Forelimb muscle (tissue), 1 donor: ENCODE measurements around the gene TMEM259. TPM values are rescaled to one million over a fixed set of nuclear protein-coding genes. Genes with fewer than 3 reads are reported as not detected.

ENCODE experiments used
- DNase-seq: peaks from one replicate; pipeline ENCODE4 v3.0.0-alpha.2; 2013; ENCODE audit warnings: low read depth
- polyA plus RNA-seq: library from polyadenylated mRNA; unstranded; fragments of 120-200 nt; gene quantifications from one replicate; pipeline ENCODE4 v1.2.1, GENCODE V29; 2013; ENCODE audit not compliant: insufficient read length

TMEM259 gene
- polyA plus RNA-seq, 1 donor, result 75.5 TPM

DNA sequence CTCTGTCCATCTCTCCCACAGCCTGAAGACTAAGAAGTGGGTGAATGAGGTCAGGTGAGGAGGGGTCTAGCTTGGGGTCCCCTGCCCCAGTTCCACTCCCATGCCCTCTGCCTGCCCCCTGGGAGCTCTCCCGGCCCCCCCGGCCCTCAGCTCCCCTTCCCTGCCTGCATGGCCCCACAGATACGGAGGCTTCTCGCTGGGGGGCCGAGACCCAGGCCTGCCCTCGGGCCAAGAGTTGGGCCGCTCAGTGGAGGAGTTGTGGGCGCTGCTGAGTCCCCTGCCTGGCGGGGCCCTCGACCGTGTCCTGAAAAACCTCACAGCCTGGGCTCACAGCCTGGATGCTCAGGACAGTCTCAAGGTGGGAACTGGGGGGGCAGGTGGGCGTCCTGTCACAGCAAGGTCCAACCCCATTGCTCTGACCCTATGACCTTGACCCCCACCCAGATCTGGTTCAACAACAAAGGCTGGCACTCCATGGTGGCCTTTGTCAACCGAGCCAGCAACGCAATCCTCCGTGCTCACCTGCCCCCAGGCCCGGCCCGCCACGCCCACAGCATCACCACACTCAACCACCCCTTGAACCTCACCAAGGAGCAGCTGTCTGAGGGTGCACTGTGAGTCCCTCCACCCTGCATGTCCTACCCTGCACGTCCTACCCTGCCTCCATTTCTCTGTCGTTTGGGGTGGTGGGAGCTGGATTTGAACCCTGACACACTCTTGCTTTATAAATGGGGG, 35.1 kb upstream of the TMEM259 start:
- no peak for DNase-seq

DNA sequence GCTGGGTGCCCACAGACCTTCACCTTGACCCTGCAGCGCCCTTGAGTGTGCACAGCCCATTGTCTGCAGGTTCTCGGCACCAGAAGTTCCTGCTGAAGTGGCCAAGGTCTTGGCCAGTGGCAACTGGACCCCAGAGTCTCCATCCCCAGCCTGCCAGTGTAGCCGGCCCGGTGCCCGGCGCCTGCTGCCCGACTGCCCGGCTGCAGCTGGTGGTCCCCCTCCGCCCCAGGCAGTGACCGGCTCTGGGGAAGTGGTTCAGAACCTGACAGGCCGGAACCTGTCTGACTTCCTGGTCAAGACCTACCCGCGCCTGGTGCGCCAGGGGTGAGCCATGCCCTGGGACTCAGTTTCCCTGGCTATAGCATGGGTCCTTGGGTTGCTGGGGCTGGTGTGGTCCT, 34.1 kb upstream of the TMEM259 start:
- DNase-seq, result no peak

DNA sequence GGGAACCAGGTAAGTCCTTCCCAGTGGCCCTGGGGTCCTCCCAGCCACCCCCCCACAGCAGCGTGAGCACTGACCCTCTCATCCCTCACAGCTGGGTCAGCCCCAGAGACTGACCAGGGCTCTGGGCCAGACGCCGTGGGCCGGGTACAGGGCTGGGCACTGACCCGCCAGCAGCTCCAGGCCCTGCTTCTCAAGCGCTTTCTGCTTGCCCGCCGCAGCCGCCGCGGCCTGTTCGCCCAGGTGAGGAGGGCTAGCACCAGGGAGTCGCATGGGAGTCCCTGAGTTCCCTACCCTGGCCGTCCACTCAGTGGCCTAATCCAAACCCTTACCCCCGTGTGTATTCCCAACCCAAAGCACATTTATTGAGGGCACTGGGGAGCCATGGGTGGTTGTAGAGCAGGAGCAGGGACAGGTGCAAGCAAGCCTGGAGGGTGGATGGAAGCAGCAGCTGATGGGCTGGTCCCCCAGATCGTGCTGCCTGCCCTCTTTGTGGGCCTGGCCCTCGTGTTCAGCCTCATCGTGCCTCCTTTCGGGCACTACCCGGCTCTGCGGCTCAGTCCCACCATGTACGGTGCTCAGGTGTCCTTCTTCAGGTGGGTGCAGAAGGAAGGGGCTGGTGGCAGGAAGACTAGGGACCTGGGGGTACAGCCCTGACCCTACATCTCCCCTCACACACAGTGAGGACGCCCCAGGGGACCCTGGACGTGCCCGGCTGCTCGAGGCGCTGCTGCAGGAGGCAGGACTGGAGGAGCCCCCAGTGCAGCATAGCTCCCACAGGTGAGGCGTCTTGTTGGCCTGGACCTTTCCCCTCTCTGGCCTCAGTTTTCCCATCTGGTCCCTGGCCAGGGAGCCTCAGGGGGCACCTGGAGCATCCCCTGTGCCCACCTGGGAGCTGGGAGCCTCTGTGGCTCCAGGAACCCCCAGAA, 33.4 kb upstream of the TMEM259 start:
- no peak for DNase-seq

DNA sequence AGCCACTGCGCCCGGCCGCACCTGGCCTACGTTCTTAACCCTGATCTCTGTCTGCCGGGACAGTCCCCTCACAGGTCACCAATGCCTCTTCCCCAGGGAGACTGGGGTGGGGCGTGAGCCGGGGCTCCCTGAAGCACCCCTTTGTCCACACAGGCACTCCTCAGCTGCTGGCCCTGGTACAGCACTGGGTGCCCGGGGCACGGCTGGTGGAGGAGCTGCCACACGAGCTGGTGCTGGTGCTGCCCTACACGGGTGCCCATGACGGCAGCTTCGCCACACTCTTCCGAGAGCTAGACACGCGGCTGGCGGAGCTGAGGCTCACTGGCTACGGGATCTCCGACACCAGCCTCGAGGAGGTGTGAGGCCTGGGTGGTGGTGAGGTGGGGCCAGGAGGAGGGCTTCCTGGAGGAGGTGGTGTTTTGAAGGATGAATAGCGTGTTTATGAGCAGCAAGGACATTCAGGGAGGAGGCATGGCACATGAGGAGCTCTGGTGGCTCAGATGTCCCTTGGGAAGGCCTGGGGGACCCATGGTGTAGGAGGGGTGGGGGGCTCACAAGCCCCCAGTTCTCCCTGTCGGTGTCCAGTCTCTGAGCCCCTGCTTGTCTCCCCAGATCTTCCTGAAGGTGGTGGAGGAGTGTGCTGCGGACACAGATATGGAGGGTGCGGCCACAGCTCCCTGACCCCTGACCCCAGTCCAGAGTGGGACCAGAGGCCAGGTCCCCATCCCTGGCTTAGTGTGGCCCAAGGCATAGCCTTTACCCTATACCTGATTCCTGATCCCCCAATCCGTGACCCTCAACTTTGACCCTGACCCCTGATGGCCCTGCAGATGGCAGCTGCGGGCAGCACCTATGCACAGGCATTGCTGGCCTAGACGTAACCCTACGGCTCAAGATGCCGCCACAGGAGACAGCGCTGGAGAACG, 32.5 kb upstream of the TMEM259 start:
- no peak for DNase-seq

DNA sequence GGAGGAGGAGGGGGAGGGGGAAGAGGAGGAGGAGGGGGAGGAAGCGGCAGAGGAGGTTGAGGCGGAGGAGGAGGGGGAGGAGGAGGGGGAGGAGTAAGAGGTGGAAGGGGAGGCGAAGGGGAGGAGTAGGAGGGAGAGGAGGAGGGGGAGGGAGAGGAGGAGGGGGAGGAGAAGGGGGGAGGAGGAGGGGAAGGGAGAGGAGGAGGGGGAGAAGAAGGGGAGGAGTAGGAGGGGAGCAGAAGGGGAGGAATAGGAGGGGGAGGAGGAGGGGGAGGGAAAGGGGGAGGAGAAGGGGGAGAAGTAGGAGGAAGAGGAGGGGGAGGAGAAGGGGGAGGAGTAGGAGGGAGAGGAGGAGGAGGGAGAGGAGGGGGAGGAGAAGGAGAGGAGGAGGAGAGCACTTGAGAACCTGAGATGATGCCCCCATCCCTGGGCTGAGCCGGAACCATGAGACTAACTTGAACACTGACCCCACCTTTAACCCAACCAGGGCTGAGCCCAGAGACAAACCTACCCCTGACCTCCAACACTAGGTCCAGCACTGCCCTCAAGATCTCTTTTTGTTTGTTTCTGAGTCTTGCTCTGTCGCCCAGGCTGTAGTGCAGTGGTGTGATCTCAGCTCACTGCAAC, 31.5 kb upstream of the TMEM259 start:
- no peak for DNase-seq

DNA sequence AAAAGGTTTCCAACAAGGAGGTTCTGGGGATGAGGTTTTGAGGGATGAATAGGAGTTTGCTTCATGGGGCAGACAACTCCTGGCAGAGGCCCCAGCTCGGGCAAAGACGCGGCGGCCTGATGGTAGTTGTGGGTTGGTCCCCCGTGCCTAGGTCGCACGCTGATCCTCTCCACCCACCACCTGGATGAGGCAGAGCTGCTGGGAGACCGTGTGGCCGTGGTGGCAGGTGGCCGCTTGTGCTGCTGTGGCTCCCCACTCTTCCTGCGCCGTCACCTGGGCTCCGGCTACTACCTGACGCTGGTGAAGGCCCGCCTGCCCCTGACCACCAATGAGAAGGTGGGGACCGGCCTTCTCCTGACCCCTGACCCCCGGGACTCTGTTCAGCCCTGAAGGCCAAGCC, 30.9 kb upstream of the TMEM259 start:
- no peak for DNase-seq

DNA sequence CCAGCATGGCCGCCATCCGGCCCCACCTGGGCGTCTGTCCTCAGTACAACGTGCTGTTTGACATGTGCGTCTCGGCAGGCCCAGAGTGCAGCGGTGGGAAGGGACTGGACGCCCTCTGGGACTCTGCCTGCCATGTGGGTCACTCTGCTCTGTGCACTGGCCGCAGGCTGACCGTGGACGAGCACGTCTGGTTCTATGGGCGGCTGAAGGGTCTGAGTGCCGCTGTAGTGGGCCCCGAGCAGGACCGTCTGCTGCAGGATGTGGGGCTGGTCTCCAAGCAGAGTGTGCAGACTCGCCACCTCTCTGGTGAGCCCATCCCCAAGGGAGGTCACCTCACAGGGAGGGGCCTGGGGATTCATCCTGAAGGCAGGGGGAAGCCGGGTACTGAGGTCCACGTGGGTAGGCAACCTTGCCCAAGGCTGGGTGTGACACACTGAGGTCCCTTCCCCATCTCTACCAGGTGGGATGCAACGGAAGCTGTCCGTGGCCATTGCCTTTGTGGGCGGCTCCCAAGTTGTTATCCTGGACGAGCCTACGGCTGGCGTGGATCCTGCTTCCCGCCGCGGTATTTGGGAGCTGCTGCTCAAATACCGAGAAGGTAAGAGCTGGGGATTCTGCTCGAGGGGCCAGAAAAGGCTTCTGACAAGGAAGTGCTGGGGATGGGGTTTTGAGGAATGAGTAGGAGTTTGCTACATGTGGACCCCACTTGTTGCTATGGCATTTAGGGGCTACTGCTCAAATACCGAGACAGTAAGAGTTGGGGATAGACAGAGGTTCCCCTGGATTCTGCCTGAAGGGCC, 30.3 kb upstream of the TMEM259 start:
- DNase-seq, result no peak

DNA sequence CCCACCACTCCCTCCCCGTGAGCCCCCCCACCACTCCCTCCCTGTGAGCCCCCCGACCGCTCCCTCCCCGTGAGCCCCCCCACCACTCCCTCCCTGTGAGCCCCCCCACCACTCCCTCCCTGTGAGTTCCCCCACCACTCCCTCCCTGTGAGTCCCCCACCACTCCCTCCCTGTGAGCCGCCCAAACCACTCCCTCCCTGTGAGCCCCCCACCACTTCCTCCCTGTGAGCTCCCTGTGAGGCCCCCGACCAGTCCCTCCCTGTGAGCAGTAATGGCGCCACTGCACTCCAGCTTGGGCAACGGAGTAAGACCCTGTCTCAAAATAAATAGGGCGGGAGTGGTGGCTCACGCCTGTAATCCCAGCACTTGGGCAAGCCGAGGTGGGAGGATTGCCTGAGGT, 28.9 kb upstream of the TMEM259 start:
- DNase-seq, result no peak

DNA sequence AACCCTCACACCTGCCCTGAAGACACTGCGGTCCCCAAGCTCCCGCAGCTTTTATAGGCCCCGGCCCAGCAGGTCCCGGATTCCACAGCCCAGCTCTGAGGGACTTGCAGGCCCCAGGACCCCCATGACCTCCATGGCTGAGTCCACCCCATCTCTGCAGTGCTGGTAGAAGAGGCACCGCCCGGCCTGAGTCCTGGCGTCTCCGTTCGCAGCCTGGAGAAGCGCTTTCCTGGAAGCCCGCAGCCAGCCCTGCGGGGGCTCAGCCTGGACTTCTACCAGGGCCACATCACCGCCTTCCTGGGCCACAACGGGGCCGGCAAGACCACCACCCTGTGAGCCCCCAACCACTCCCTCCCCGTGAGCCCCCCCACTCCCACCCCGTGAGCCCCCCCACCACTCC, 28.2 kb upstream of the TMEM259 start:
- no peak for DNase-seq

DNA sequence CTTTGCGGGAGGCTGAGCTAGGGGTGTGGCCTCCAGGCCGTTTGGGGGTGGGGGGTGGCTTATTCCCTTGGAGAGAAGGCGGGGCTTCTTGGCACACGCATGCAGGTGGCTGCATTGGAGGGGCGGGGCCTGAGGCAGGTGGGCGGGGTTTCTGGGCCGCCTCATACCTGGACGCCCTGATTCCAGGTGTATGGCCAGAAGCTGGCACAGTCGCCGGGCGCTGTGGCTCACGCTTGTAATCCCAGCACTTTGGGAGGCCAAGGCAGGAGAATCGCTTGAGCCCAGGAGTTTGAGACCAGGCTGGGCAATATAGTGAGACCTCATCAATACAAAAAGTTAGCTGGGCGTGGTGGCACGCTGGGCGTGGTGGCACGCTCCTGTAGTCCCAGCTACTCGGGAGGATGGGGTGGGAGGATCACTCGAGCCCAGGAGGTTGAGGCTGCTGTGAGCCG, 26.8 kb upstream of the TMEM259 start:
- DNase-seq, result no peak

DNA sequence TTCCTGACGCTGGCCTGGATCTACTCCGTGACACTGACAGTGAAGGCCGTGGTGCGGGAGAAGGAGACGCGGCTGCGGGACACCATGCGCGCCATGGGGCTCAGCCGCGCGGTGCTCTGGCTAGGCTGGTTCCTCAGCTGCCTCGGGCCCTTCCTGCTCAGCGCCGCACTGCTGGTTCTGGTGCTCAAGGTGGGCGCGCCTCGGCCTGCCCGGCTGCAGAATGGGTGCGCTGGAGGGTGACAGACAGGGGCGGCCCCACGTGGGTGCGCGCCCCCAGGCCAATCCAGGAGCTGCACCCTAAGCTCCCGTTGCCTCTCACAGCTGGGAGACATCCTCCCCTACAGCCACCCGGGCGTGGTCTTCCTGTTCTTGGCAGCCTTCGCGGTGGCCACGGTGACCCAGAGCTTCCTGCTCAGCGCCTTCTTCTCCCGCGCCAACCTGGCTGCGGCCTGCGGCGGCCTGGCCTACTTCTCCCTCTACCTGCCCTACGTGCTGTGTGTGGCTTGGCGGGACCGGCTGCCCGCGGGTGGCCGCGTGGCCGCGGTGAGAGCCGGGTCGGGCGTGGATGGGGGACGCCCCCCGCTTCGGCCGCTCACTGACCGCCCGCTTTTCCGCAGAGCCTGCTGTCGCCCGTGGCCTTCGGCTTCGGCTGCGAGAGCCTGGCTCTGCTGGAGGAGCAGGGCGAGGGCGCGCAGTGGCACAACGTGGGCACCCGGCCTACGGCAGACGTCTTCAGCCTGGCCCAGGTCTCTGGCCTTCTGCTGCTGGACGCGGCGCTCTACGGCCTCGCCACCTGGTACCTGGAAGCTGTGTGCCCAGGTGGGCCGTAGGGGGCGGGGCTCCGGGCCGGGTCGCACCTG, 26.1 kb upstream of the TMEM259 start:
- DNase-seq, result no peak

DNA sequence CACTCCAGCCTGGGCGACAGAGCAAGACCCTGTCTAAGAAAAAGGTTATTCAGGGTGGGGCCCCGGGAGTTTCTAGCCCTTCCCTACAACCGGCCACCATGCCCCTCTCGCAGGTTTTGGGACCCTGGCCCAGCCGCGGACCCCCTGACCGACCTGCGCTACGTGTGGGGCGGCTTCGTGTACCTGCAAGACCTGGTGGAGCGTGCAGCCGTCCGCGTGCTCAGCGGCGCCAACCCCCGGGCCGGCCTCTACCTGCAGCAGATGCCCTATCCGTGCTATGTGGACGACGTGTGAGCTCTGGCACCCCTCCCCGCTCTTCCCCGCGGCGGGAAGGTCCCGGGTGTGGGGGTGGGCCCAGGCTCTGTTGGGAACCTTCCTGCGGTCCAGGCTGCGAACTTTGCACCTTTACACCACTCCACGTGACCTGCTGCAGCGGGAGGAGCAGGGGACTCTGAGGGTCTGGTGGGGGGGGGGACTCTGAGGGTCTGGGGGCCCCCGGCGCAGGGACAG, 25.2 kb upstream of the TMEM259 start:
- no peak for DNase-seq

DNA sequence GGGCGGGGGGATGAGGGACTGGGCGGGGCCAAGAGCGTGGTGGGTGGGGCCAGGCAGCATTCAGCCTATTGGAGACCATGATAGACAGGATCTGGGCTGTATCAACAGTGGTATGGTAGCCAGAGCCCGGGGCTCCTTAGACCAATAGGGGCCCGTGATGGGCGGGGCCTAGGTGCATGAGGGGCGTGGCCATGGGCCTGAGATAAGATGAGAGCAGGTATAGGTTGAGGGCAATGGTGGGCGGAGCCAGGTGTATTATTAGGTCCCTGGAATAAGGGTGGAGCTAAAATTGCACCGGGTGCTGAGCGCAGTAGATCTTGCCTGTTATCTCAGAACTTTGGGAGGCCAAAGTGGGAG, 24.3 kb upstream of the TMEM259 start:
- DNase-seq, result no peak

DNA sequence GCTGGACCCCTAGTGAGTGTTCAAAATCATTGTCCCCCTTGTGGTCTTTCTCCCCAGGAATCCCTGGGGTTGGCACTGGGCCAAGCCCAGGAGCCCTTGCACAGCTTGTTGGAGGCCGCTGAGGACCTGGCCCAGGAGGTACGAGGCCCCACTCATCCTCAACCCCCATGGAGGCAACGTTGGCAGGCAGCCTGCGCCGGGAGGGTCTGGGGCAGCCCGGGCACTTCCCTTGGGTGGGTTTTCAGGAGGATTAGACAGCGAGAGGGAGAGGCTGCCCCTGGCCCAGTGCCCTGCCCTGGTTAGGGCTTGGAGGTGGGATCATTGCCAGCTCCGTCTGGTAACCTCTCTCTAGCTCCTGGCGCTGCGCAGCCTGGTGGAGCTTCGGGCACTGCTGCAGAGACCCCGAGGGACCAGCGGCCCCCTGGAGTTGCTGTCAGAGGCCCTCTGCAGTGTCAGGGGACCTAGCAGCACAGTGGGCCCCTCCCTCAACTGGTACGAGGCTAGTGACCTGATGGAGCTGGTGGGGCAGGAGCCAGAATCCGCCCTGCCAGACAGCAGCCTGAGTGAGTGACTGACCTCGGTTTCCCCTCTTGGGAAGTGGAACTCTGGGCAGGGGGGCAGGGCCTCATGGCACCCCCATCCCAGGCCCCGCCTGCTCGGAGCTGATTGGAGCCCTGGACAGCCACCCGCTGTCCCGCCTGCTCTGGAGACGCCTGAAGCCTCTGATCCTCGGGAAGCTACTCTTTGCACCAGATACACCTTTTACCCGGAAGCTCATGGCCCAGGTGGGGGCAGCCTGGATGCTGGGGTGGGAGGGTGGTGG, 22.0 kb upstream of the TMEM259 start:
- DNase-seq, result no peak

DNA sequence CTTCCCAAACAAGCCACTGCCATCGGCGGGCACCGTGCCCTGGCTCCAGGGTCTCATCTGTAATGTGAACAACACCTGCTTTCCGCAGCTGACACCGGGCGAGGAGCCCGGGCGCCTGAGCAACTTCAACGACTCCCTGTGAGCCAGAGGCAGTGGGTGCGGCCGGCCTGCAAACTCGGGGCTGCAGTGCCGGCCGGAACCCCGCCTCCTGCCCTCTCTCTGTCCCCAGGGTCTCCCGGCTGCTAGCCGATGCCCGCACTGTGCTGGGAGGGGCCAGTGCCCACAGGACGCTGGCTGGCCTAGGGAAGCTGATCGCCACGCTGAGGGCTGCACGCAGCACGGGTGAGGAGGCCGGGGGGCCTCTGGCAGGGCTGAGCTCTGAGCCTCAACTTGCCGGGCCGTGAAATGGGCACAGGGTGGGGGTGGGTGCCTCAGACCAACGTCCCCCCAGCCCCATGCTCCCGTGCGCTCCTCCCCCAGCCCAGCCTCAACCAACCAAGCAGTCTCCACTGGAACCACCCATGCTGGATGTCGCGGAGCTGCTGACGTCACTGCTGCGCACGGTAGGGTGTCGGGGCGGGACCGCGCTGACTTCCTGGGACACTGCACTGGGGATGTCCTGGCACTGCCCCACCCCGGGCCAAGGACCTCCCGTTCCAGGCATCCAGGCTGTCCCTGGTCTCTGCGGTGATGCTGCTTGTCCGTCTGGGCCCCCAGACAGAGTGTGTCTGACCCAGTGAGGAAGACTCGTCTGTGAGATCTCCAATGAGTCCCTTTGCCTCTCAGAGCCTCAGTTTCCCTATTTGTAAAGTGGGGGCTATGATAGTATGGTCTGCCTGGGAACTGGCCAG, 21.1 kb upstream of the TMEM259 start:
- no peak for DNase-seq

DNA sequence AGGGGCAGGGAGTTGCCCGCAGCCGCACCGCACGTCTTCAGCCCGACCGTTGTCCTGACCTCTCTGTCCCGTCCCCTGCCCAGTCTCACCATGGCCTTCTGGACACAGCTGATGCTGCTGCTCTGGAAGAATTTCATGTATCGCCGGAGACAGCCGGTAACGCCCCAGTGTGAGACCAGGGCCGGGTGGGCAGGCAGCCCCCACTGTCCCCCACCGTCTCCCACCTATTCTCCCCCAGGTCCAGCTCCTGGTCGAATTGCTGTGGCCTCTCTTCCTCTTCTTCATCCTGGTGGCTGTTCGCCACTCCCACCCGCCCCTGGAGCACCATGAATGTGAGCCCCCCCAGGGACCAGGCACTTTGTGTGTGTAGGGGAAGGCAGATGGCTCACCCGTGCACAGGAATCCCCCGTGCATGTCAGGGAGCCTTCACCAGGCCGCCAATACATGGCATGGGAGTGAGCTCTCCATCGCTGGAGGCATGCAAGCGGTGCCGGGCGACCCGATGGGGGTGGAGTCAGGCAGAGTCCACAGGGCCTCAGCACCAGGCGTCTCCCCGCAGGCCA, 20.4 kb upstream of the TMEM259 start:
- DNase-seq, result no peak
